Astrocyte (in vitro differentiated cells and primary cell): ENCODE measurements around the gene SENP3. TPM values are rescaled to one million over a fixed set of nuclear protein-coding genes. Genes with fewer than 3 reads are reported as not detected.

Experiments
- DNase-seq: peaks from one replicate; pipeline ENCODE4 v3.0.0-alpha.2; 2010; ENCODE audit warnings: low read depth
- FAIRE-seq: peaks from 2 replicates; lab custom pipeline; 2011; peaks lifted over from hg19 to GRCh38; lab: Jason Lieb, UNC
- H2AFZ ChIP-seq: 2 replicates; pipeline ENCODE4 v1.6.0; 2012; ENCODE audit warnings: low read depth, low read length, inconsistent platforms
- H3K27ac ChIP-seq: 2 replicates; pipeline ENCODE4 v1.5.1; 2011; ENCODE audit warnings: low read depth, low read length, inconsistent platforms
- H3K27me3 ChIP-seq: 2 replicates; pipeline ENCODE4 v1.6.0; 2011; ENCODE audit warnings: low read length, inconsistent platforms; ENCODE audit not compliant: insufficient read depth
- H3K36me3 ChIP-seq: 2 replicates; pipeline ENCODE4 v1.5.1; 2011; ENCODE audit warnings: low read length, inconsistent platforms; ENCODE audit not compliant: insufficient read depth
- H3K4me1 ChIP-seq: 2 replicates; pipeline ENCODE4 v1.5.1; 2011; ENCODE audit warnings: low read length, inconsistent platforms; ENCODE audit not compliant: insufficient read depth
- H3K4me2 ChIP-seq: 2 replicates; pipeline ENCODE4 v1.6.0; 2012; ENCODE audit warnings: low read length, inconsistent platforms
- H3K4me3 ChIP-seq: 2 replicates; pipeline ENCODE4 v1.5.1; 2011; ENCODE audit warnings: low read depth, mild to moderate bottlenecking, low read length, inconsistent platforms; ENCODE audit not compliant: insufficient read depth
- H3K79me2 ChIP-seq: 2 replicates; pipeline ENCODE4 v1.6.0; 2012; ENCODE audit warnings: mild to moderate bottlenecking, low read length, inconsistent platforms; ENCODE audit not compliant: insufficient read depth
- H3K9ac ChIP-seq: 2 replicates; pipeline ENCODE4 v1.6.0; 2012; ENCODE audit warnings: mild to moderate bottlenecking, low read length, inconsistent platforms
- H3K9me3 ChIP-seq: 2 replicates; pipeline ENCODE4 v1.5.1; 2012; ENCODE audit warnings: low read depth, mild to moderate bottlenecking, low read length, inconsistent platforms; ENCODE audit not compliant: insufficient read depth
- H4K20me1 ChIP-seq: 2 replicates; pipeline ENCODE4 v1.6.0; 2012; ENCODE audit warnings: low read length, inconsistent platforms; ENCODE audit not compliant: insufficient read depth
- H3K27ac Mint-ChIP-seq: one replicate; pipeline ENCODE4 v1.8.0; 2021; ENCODE audit warnings: mild to moderate bottlenecking, mixed read lengths; ENCODE audit not compliant: unreplicated experiment
- H3K27me3 Mint-ChIP-seq: one replicate; pipeline ENCODE4 v1.8.0; 2021; ENCODE audit warnings: low read depth, mixed read lengths; ENCODE audit not compliant: unreplicated experiment
- H3K36me3 Mint-ChIP-seq: one replicate; pipeline ENCODE4 v1.8.0; 2021; ENCODE audit warnings: low read depth, mixed read lengths; ENCODE audit not compliant: unreplicated experiment
- H3K4me1 Mint-ChIP-seq: one replicate; pipeline ENCODE4 v1.8.0; 2021; ENCODE audit warnings: low read depth, mixed read lengths; ENCODE audit not compliant: unreplicated experiment
- H3K4me3 Mint-ChIP-seq: one replicate; pipeline ENCODE4 v1.8.0; 2021; ENCODE audit warnings: mild to moderate bottlenecking, moderate library complexity, mixed read lengths; ENCODE audit not compliant: unreplicated experiment
- H3K9me3 Mint-ChIP-seq: one replicate; pipeline ENCODE4 v1.8.0; 2021; ENCODE audit warnings: mild to moderate bottlenecking, mixed read lengths; ENCODE audit not compliant: unreplicated experiment
- EZH2 ChIP-seq: IDR thresholded peaks from 2 replicates; pipeline ENCODE4 v1.6.1; 2012; ENCODE audit warnings: mild to moderate bottlenecking, low read length, inconsistent platforms; ENCODE audit not compliant: insufficient read depth
- total RNA-seq: library from RNA; stranded (reverse); gene quantifications from 2 replicates; pipeline ENCODE4 v1.2.1, GENCODE V29; 2021
- TF ChIP-seq, protein P1 (sequence below): IDR thresholded peaks from 2 replicates; pipeline ENCODE4 v1.5.1; 2011; ENCODE audit warnings: low read depth, mild to moderate bottlenecking, inconsistent platforms, low read length, moderate library complexity; ENCODE audit not compliant: insufficient read depth

Gene SENP3
- total RNA-seq, 1 donor from 2014 or later = 51.4 TPM

DNA sequence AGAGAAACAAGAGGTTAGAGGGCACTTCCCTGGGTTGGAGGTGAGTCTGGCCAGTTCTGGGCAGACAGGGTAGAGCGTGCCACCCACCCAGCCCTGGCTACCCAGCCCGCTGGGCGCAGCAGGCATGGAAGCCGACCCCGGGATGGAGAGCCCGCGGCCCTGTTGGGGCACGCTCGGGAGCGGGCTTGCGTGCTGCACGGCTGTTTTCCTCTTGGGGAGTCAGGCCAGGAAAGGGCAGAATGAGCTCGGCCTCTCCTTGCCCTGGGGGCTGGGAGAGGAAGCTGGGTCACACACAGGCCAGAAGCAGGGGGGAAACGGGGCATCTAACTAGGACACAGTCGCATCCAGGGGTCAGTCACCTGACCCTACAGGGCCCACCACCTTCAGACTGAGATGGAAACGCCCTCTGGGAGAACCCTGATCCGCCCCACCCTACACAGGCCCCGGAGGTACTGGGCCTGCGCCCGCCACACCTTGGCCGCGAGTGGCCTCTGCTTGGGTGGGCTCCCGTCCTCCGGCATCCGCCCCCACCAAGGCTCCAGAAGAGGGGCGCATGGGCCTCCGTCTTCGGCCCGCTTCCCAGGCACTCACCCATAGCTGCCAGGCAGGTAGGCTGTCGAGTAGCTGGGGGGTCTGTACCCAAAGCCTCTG, 27.0 kb downstream of the SENP3 start:
- Histone ChIP-seq H3K9me3 (no peaks in the 10 kb centered on the region), H3K9ac (peak overlapping the region; percentile 68), H3K4me1 (peaks cover 55% of the 10 kb centered on the region), H3K79me2 (peaks cover 45% of the 10 kb centered on the region), H2AFZ (no peak overlapping the region), H3K36me3 (peaks cover 10% of the 10 kb centered on the region), H3K27ac (peak overlapping the region; percentile 81), H4K20me1 (peaks cover 36% of the 10 kb centered on the region), H3K4me2 (peak overlapping the region; percentile 81), H3K27me3 (no peaks in the 10 kb centered on the region), H3K4me3 (no peak overlapping the region)
- H3K27ac Mint-ChIP-seq = peak overlapping the region; percentile 94
- FAIRE-seq (no peak), DNase-seq (no peak)
- H3K9me3 Mint-ChIP-seq = no peaks in the 10 kb centered on the region
- H3K4me1 Mint-ChIP-seq = peaks cover 50% of the 10 kb centered on the region
- H3K27me3 Mint-ChIP-seq = no peaks in the 10 kb centered on the region
- H3K36me3 Mint-ChIP-seq = peaks cover 23% of the 10 kb centered on the region
- H3K4me3 Mint-ChIP-seq = no peak overlapping the region
- no peak for TF ChIP-seq EZH2
- TF ChIP-seq, protein P1, sequence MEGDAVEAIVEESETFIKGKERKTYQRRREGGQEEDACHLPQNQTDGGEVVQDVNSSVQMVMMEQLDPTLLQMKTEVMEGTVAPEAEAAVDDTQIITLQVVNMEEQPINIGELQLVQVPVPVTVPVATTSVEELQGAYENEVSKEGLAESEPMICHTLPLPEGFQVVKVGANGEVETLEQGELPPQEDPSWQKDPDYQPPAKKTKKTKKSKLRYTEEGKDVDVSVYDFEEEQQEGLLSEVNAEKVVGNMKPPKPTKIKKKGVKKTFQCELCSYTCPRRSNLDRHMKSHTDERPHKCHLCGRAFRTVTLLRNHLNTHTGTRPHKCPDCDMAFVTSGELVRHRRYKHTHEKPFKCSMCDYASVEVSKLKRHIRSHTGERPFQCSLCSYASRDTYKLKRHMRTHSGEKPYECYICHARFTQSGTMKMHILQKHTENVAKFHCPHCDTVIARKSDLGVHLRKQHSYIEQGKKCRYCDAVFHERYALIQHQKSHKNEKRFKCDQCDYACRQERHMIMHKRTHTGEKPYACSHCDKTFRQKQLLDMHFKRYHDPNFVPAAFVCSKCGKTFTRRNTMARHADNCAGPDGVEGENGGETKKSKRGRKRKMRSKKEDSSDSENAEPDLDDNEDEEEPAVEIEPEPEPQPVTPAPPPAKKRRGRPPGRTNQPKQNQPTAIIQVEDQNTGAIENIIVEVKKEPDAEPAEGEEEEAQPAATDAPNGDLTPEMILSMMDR = no peak

DNA sequence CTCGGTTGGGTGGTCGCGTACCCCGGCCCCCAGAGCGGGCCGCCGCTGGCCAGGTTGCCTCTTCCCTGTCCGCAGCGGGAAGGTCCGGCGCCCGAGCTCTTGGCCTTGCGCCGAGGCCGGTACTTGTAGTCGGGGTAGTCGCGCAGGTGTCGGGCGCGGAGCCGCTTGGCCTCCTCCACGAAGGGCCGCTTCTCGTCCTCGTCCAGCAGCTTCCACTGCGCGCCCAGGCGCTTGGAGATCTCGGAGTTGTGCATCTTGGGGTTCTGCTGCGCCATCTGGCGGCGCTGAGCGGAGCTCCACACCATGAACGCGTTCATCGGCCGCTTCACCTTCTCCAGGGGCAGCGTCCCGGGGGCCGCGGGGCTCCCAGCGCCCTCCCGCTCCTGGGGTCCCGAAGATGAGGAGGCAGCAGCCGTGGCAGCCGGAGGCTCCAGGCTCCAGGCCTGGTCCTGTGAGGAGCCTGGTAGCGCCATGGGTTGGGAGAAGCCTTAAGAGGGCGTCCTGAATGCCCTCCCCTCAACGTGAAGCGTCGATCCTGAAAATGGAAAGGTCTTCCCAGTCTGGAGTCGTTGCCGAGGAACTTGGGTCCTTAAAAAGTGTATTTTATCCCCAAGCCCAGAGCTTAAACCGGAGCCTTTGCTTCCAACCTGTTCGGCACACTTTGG, 27.6 kb downstream of the SENP3 start:
- Mint-ChIP-seq H3K27me3 (no peaks in the 10 kb centered on the region), H3K4me3 (peak overlapping the region; percentile 14), H3K9me3 (no peaks in the 10 kb centered on the region), H3K36me3 (peaks cover 24% of the 10 kb centered on the region), H3K4me1 (peaks cover 47% of the 10 kb centered on the region), H3K27ac (no peak overlapping the region)
- TF ChIP-seq, protein P1 = peak; percentile 56
- TF ChIP-seq EZH2 = no peak
- Histone ChIP-seq H3K4me2 (peak overlapping the region; percentile 81), H3K9ac (peak overlapping the region; percentile 68), H3K27ac (peak overlapping the region; percentile 22), H3K9me3 (no peaks in the 10 kb centered on the region), H3K4me1 (peaks cover 52% of the 10 kb centered on the region), H3K79me2 (peaks cover 42% of the 10 kb centered on the region), H3K36me3 (peaks cover 17% of the 10 kb centered on the region), H2AFZ (no peak overlapping the region), H3K4me3 (no peak overlapping the region), H4K20me1 (peaks cover 41% of the 10 kb centered on the region), H3K27me3 (no peaks in the 10 kb centered on the region)
- DNase-seq = peak; percentile 61
- FAIRE-seq = no peak
